Ovary (tissue), 3 donors: ENCODE data around the gene HMGB3.

ENCODE experiments used
- EP300 ChIP-seq: sonication (generic); formaldehyde crosslinking; IDR thresholded peaks from one replicate; pipeline ENCODE4 v1.6.1; 2017; ENCODE audit warnings: antibody characterized with exemption
- POLR2A ChIP-seq: fragments of 450-650 bp; IDR thresholded peaks from one replicate; pipeline ENCODE4 v1.6.1; 2017; ENCODE audit warnings: antibody characterized with exemption, mild to moderate bottlenecking, moderate library complexity
- TF ChIP-seq, protein P1 (sequence below), 3 donors: fragments of 450-650 bp in 2 of 3; fragments of 200-600 bp in 1 of 3; IDR thresholded peaks; one replicate each; pipeline versions ENCODE4 v1.5.1 to v1.8.0; 2016 to 2022; ENCODE audit warnings: antibody characterized with exemption in 3 of 3, mild to moderate bottlenecking in 1 of 3
- donor health status: DM: no; HTN: no; CAD: no.

DNA sequence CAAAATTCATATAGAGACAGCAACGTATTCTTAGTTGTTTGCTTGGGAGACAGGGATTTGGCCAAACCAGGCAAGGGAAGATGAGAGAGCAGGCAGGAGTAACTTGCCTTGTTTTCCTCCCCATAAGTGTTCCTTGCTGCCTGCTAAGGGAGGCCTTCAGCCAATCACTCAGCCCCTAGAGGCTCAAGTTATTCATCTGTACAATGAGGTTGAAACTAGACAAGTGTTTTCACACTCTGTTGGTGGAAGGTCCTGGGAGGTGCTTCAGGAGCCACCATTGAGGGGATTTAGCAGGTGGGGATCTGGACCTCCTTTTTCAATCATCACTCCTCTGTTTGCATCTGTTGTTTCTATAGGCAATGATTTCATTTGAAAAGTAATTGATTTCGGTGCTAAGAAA lies 23.6 kb upstream of the HMGB3 start:
- TF ChIP-seq, protein P1, sequence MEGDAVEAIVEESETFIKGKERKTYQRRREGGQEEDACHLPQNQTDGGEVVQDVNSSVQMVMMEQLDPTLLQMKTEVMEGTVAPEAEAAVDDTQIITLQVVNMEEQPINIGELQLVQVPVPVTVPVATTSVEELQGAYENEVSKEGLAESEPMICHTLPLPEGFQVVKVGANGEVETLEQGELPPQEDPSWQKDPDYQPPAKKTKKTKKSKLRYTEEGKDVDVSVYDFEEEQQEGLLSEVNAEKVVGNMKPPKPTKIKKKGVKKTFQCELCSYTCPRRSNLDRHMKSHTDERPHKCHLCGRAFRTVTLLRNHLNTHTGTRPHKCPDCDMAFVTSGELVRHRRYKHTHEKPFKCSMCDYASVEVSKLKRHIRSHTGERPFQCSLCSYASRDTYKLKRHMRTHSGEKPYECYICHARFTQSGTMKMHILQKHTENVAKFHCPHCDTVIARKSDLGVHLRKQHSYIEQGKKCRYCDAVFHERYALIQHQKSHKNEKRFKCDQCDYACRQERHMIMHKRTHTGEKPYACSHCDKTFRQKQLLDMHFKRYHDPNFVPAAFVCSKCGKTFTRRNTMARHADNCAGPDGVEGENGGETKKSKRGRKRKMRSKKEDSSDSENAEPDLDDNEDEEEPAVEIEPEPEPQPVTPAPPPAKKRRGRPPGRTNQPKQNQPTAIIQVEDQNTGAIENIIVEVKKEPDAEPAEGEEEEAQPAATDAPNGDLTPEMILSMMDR (IDR thresholded peaks at IDR 0.05), result no peak
- TF ChIP-seq EP300 (no peak), POLR2A (no peak)
